Suprapubic skin (tissue), 4 donors: ENCODE measurements around the gene CMBL. TPM values are rescaled to one million over a fixed set of nuclear protein-coding genes. Genes with fewer than 3 reads are reported as not detected.
"Not testable (repeated sequence)": the region's sequence is repeated elsewhere in the genome, so short reads cannot be mapped to it uniquely, and the experiment has no call there.

ENCODE experiments used
- DNase-seq, 2 donors: peaks; one replicate each; pipeline ENCODE4 v3.0.0-alpha.2; 2019; ENCODE audit warnings: low spot score in 2 of 2
- H3K27ac ChIP-seq: fragments of 200-600 bp; sonication (generic); one replicate; pipeline ENCODE4 v1.5.1; 2019
- H3K27me3 ChIP-seq: fragments of 200-600 bp; sonication (generic); one replicate; pipeline ENCODE4 v1.5.1; 2019
- H3K36me3 ChIP-seq: fragments of 200-600 bp; sonication (generic); one replicate; pipeline ENCODE4 v1.5.1; 2019
- H3K4me1 ChIP-seq: fragments of 200-600 bp; sonication (generic); one replicate; pipeline ENCODE4 v1.5.1; 2019
- H3K4me3 ChIP-seq: fragments of 200-600 bp; sonication (generic); one replicate; pipeline ENCODE4 v1.5.1; 2019; ENCODE audit warnings: mild to moderate bottlenecking
- H3K9me3 ChIP-seq: fragments of 200-600 bp; sonication (generic); one replicate; pipeline ENCODE4 v1.5.1; 2019
- CTCF ChIP-seq, 2 donors: fragments of 200-600 bp in 1 of 2; fragments of 450-650 bp in 1 of 2; sonication (generic) in 1 of 2; IDR thresholded peaks; one replicate each; pipeline ENCODE4 v1.5.1; 2016 to 2019; ENCODE audit warnings: antibody characterized with exemption in 2 of 2, mild to moderate bottlenecking in 1 of 2, moderate library complexity in 1 of 2
- EP300 ChIP-seq: sonication (generic); formaldehyde crosslinking; IDR thresholded peaks from one replicate; pipeline ENCODE4 v1.6.1; 2017; ENCODE audit warnings: antibody characterized with exemption
- POLR2A ChIP-seq, 2 donors: fragments of 450-650 bp; IDR thresholded peaks; one replicate each; pipeline ENCODE4 v1.6.1; 2017; ENCODE audit warnings: antibody characterized with exemption in 2 of 2, mild to moderate bottlenecking in 2 of 2, moderate library complexity in 2 of 2
- POLR2AphosphoS5 ChIP-seq, 3 donors: sonication (generic); formaldehyde crosslinking; IDR thresholded peaks; one replicate each; pipeline ENCODE4 v1.6.1; 2017; ENCODE audit warnings: antibody characterized with exemption in 3 of 3
- WGBS: methylation state at CpG from one replicate; pipeline ENCODE4 v1.1.5; 2018; 5-methylcytosine and 5-hydroxymethylcytosine counted together
- total RNA-seq, 4 donors: library from RNA; depleted of rRNA; stranded (reverse); fragments of >200 nt; gene quantifications; one replicate each; pipeline ENCODE4 v1.1.0, GENCODE V29; 2016

Gene CMBL
- total RNA-seq, 4 donors from 2014 or later: 0.93 to 4.8 (median 2.7) TPM

GRCh38 chr5:10286862-10287227, 20.9 kb downstream of the CMBL start:
- H3K4me3 ChIP-seq: no peak overlapping the region
- no peak overlapping the region for H3K27ac ChIP-seq
- H3K9me3 ChIP-seq: no peaks in the 10 kb centered on the region
- H3K36me3 ChIP-seq: no peaks in the 10 kb centered on the region
- no peak for DNase-seq
- WGBS: 51% methylated on average over 7 of the region's 7 CpGs
- H3K4me1 ChIP-seq: peaks cover 13% of the 10 kb centered on the region
- TF ChIP-seq CTCF (IDR thresholded peaks at IDR 0.05) (no peak), POLR2A (IDR thresholded peaks at IDR 0.05) (no peak), POLR2AphosphoS5 (IDR thresholded peaks at IDR 0.05) (no peak), EP300 (no peak)
- H3K27me3 ChIP-seq: no peaks in the 10 kb centered on the region

GRCh38 chr5:10286162-10286861, 21.4 kb downstream of the CMBL start:
- no peaks in the 10 kb centered on the region for H3K36me3 ChIP-seq
- no peak for TF ChIP-seq CTCF (IDR thresholded peaks at IDR 0.05)
- TF ChIP-seq POLR2A (IDR thresholded peaks at IDR 0.05): no peak
- TF ChIP-seq POLR2AphosphoS5 (IDR thresholded peaks at IDR 0.05): no peak
- no peak for TF ChIP-seq EP300

GRCh38 chr5:10285362-10285761, 22.3 kb downstream of the CMBL start:
- H3K27me3 ChIP-seq, H3K27ac ChIP-seq, H3K36me3 ChIP-seq, H3K4me3 ChIP-seq, H3K9me3 ChIP-seq: not testable (repeated sequence)
- peaks cover 13% of the 10 kb centered on the region for H3K4me1 ChIP-seq
- WGBS: 67% methylated on average over 8 of the region's 8 CpGs
- peak in 1 of 2 donors; percentile 37 for DNase-seq

More at GRCh38 chr5:10286162-10286861, 21.4 kb downstream of the CMBL start:
- Histone ChIP-seq H3K4me3 (no peak overlapping the region), H3K9me3 (no peaks in the 10 kb centered on the region), H3K27me3 (no peaks in the 10 kb centered on the region), H3K4me1 (peaks cover 13% of the 10 kb centered on the region), H3K27ac (no peak overlapping the region)
- DNase-seq: peak in 1 of 2 donors; percentile 57
- 61% methylated on average over 6 of the region's 6 CpGs for WGBS

GRCh38 chr5:10283927-10284635, 23.6 kb downstream of the CMBL start:
- no peak overlapping the region for H3K4me3 ChIP-seq
- TF ChIP-seq CTCF (IDR thresholded peaks at IDR 0.05): peak; percentile 75 to 82
- no peak for TF ChIP-seq EP300
- DNase-seq: peak; percentile 89 to 92
- no peaks in the 10 kb centered on the region for H3K9me3 ChIP-seq
- no peaks in the 10 kb centered on the region for H3K36me3 ChIP-seq
- peaks cover 12% of the 10 kb centered on the region for H3K4me1 ChIP-seq
- no peaks in the 10 kb centered on the region for H3K27me3 ChIP-seq
- 33% methylated on average over 15 of the region's 17 CpGs for WGBS
- H3K27ac ChIP-seq: no peak overlapping the region

GRCh38 chr5:10279925-10280720, 27.6 kb downstream of the CMBL start:
- 88% methylated on average over 7 of the region's 7 CpGs for WGBS
- H3K27ac ChIP-seq: no peak overlapping the region
- no peaks in the 10 kb centered on the region for H3K36me3 ChIP-seq
- H3K9me3 ChIP-seq: no peaks in the 10 kb centered on the region
- TF ChIP-seq POLR2AphosphoS5 (IDR thresholded peaks at IDR 0.05): no peak
- TF ChIP-seq CTCF (IDR thresholded peaks at IDR 0.05): no peak
- no peak for TF ChIP-seq POLR2A (IDR thresholded peaks at IDR 0.05)
- TF ChIP-seq EP300: no peak
- no peak overlapping the region for H3K4me3 ChIP-seq
- no peaks in the 10 kb centered on the region for H3K27me3 ChIP-seq
- DNase-seq: peak in 1 of 2 donors; percentile 23
- H3K4me1 ChIP-seq: no peaks in the 10 kb centered on the region
